Trophoblast cell (in vitro differentiated cells and primary cell): ENCODE results near the gene SRXN1.
"Not testable (repeated sequence)": the region's sequence is repeated elsewhere in the genome, so short reads cannot be mapped to it uniquely, and the experiment has no call there.

ENCODE experiments used
- DNase-seq, 2 donors: peaks; one replicate each; pipeline ENCODE4 v3.0.0-alpha.2; 2016
- H2AFZ ChIP-seq: 2 replicates; pipeline ENCODE4 v1.6.1; 2013; ENCODE audit warnings: low read length, moderate library complexity, mild to moderate bottlenecking; ENCODE audit not compliant: insufficient read depth, poor library complexity
- H2AK5ac ChIP-seq: 2 replicates; pipeline ENCODE4 v1.6.1; 2013; ENCODE audit warnings: mild to moderate bottlenecking, low read length
- H2BK120ac ChIP-seq: 2 replicates; pipeline ENCODE4 v1.6.1; 2013; ENCODE audit warnings: low read length, mild to moderate bottlenecking, moderate library complexity; ENCODE audit not compliant: insufficient read depth, poor library complexity
- H2BK12ac ChIP-seq: 2 replicates; pipeline ENCODE4 v1.6.1; 2013; ENCODE audit warnings: mild to moderate bottlenecking, low read length, moderate library complexity
- H2BK5ac ChIP-seq: 2 replicates; pipeline ENCODE4 v1.6.1; 2013; ENCODE audit warnings: low read length, low read depth, moderate library complexity, mild to moderate bottlenecking; ENCODE audit not compliant: poor library complexity
- H3K14ac ChIP-seq: 2 replicates; pipeline ENCODE4 v1.6.1; 2013; ENCODE audit warnings: mild to moderate bottlenecking, low read length
- H3K18ac ChIP-seq: 2 replicates; pipeline ENCODE4 v1.6.1; 2013; ENCODE audit warnings: mild to moderate bottlenecking, low read length
- H3K23ac ChIP-seq: 2 replicates; pipeline ENCODE4 v1.6.1; 2013; ENCODE audit warnings: low read length
- H3K27ac ChIP-seq: 2 replicates; pipeline ENCODE4 v1.5.1; 2013; ENCODE audit warnings: low read depth, mild to moderate bottlenecking, inconsistent platforms, low read length, moderate library complexity
- H3K27me3 ChIP-seq: 2 replicates; pipeline ENCODE4 v1.6.1; 2013; ENCODE audit warnings: inconsistent platforms, mild to moderate bottlenecking, low read length, moderate library complexity; ENCODE audit not compliant: insufficient read depth
- H3K36me3 ChIP-seq, 2 experiments: 1 replicate in 1 of 2; 2 replicates in 1 of 2; pipeline ENCODE4 v1.6.1; 2013; ENCODE audit warnings: low read length in 2 of 2, mild to moderate bottlenecking in 2 of 2, moderate library complexity in 1 of 2; ENCODE audit not compliant: insufficient read depth in 2 of 2, control insufficient read depth in 1 of 2
- H3K4ac ChIP-seq: 2 replicates; pipeline ENCODE4 v1.6.1; 2013; ENCODE audit warnings: low read depth, mild to moderate bottlenecking, low read length, moderate library complexity
- H3K4me1 ChIP-seq, 2 experiments: 1 replicate in 1 of 2; 2 replicates in 1 of 2; pipeline ENCODE4 v1.6.1; 2013; ENCODE audit warnings: low read length in 2 of 2, mild to moderate bottlenecking in 2 of 2, moderate library complexity in 1 of 2; ENCODE audit not compliant: insufficient read depth in 2 of 2, control insufficient read depth in 1 of 2
- H3K4me2 ChIP-seq: 2 replicates; pipeline ENCODE4 v1.6.1; 2013; ENCODE audit warnings: inconsistent platforms, mild to moderate bottlenecking, low read length, moderate library complexity
- H3K4me3 ChIP-seq: 2 replicates; pipeline ENCODE4 v1.5.1; 2013; ENCODE audit warnings: mild to moderate bottlenecking, low read depth, low read length, inconsistent platforms
- H3K79me1 ChIP-seq: one replicate; pipeline ENCODE4 v1.6.1; 2013; ENCODE audit warnings: low read length
- H3K79me2 ChIP-seq: 2 replicates; pipeline ENCODE4 v1.6.1; 2013; ENCODE audit warnings: low read length, mild to moderate bottlenecking; ENCODE audit not compliant: control insufficient read depth, insufficient read depth, poor library complexity
- H3K9ac ChIP-seq: 2 replicates; pipeline ENCODE4 v1.6.1; 2013; ENCODE audit warnings: mild to moderate bottlenecking, low read length
- H3K9me3 ChIP-seq: 2 replicates; pipeline ENCODE4 v1.6.1; 2013; ENCODE audit warnings: low read depth, mild to moderate bottlenecking, control low read depth, inconsistent platforms, low read length; ENCODE audit not compliant: insufficient read depth
- H4K12ac ChIP-seq: 2 replicates; pipeline ENCODE4 v1.6.1; 2013; ENCODE audit warnings: low read depth, mild to moderate bottlenecking, low read length, moderate library complexity
- H4K8ac ChIP-seq: 2 replicates; pipeline ENCODE4 v1.6.1; 2013; ENCODE audit warnings: low read depth, mild to moderate bottlenecking, low read length, moderate library complexity
- H4K91ac ChIP-seq: one replicate; pipeline ENCODE4 v1.6.1; 2013; ENCODE audit warnings: low read depth, mild to moderate bottlenecking, low read length, moderate library complexity
- WGBS: extraction: QIAGEN DNeasy Blood & Tissue Kit; methylation state at CpG from one replicate; pipeline ENCODE4 v1.1.7; 2013; ENCODE audit warnings: missing lambda C conversion rate; ENCODE audit not compliant: insufficient read length, insufficient coverage; ENCODE audit errors: extremely low coverage; 5-methylcytosine and 5-hydroxymethylcytosine counted together

Gene SRXN1

DNA sequence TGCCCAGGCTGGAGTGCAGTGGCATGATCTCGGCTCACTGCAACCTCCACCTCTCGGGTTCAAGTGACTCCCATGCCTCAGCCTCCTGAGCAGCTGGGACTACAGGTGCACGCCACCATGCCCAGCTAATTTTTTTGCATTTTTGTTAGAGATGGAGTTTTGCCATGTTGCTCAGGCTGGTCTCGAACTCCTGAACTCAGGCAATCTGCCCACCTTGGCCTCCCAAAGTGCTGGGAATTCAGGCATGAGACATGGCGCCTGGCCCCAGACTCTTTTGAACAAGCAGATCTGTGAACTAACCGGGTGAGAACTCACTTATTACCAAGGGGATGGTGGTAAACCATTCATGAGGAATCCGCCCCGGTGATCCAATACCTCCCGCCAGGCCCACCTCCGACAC lies 40.8 kb upstream of the SRXN1 start:
- H3K36me3 ChIP-seq, H2BK120ac ChIP-seq, H3K79me2 ChIP-seq, H3K4me1 ChIP-seq, H2BK12ac ChIP-seq, H3K9ac ChIP-seq, H2AK5ac ChIP-seq, H4K12ac ChIP-seq, H3K14ac ChIP-seq, H3K23ac ChIP-seq, H3K27ac ChIP-seq, H4K91ac ChIP-seq, H4K8ac ChIP-seq, H3K4me2 ChIP-seq, H3K79me1 ChIP-seq, DNase-seq, H3K9me3 ChIP-seq, H3K27me3 ChIP-seq, H2AFZ ChIP-seq, H3K4me3 ChIP-seq, H2BK5ac ChIP-seq, H3K18ac ChIP-seq, H3K4ac ChIP-seq: not testable (repeated sequence)
- WGBS, result no CpG with 5 or more reads among the region's 10 CpGs

DNA sequence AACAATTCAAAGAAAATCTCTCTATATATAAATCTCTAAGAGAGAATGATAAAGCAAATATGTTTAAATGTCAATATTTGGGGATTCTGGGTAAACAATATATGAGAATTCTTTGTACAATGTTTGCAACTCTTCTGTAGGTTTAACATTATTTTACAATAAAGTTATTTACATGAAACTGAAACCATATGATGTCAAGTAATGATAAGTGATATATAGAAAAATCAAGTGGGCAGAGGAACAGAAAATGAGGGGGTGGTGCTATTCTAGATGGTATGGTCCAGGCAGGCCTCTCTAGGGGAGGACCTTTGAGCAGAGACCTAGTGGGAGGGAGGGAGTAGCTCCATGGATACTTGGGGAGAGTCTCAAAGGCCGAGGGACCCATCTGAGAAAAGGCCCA lies 39.0 kb upstream of the SRXN1 start:
- Histone ChIP-seq H2BK120ac (no peak overlapping the region), H3K9me3 (no peaks in the 10 kb centered on the region), H2BK5ac (no peak overlapping the region), H3K4me3 (no peak overlapping the region), H2BK12ac (no peak overlapping the region), H3K27me3 (no peaks in the 10 kb centered on the region), H3K27ac (no peak overlapping the region), H3K4me1 (no peaks in the 10 kb centered on the region), H3K36me3 (no peaks in the 10 kb centered on the region), H2AK5ac (no peak overlapping the region), H2AFZ (no peak overlapping the region), H3K9ac (no peak overlapping the region), H3K23ac (no peak overlapping the region), H3K4ac (no peak overlapping the region), H3K14ac (no peak overlapping the region), H3K79me1 (no peaks in the 10 kb centered on the region), H4K12ac (no peak overlapping the region), H3K4me2 (no peak overlapping the region), H3K18ac (no peak overlapping the region), H3K79me2 (no peaks in the 10 kb centered on the region), H4K91ac (no peak overlapping the region), H4K8ac (no peak overlapping the region)
- no peak for DNase-seq
- WGBS, result no CpG with 5 or more reads among the region's 1 CpG

DNA sequence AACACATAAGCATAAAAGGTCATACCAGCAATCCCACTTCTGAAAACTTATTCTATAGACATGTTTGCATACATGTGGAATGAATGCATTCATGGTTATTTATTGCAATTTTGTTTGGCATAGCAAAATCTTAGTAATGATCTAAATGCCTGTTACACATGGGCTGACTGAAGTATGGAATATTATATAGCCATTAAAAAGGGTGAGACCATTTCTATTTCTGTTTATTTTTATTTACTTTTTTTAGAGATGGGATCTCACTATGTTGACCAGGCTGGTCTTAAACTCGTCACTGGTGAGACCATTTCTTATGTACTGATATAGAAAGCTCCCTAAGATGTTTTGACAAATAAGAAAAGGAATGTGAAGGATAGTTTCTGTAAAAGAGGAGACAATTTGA lies 36.9 kb upstream of the SRXN1 start:
- Histone ChIP-seq H3K4ac (no peak overlapping the region), H2BK12ac (no peak overlapping the region), H3K23ac (no peak overlapping the region), H4K12ac (no peak overlapping the region), H2BK5ac (no peak overlapping the region), H3K79me2 (no peaks in the 10 kb centered on the region), H3K4me2 (no peak overlapping the region), H2AFZ (no peak overlapping the region), H3K36me3 (no peaks in the 10 kb centered on the region), H4K8ac (no peak overlapping the region), H4K91ac (no peak overlapping the region), H3K79me1 (no peaks in the 10 kb centered on the region), H2AK5ac (no peak overlapping the region), H3K4me1 (no peaks in the 10 kb centered on the region), H3K18ac (no peak overlapping the region), H3K4me3 (no peak overlapping the region), H2BK120ac (no peak overlapping the region), H3K14ac (no peak overlapping the region), H3K27me3 (no peaks in the 10 kb centered on the region), H3K9me3 (no peaks in the 10 kb centered on the region), H3K27ac (no peak overlapping the region), H3K9ac (no peak overlapping the region)
- no CpG with 5 or more reads among the region's 1 CpG for WGBS
- DNase-seq, result no peak

DNA sequence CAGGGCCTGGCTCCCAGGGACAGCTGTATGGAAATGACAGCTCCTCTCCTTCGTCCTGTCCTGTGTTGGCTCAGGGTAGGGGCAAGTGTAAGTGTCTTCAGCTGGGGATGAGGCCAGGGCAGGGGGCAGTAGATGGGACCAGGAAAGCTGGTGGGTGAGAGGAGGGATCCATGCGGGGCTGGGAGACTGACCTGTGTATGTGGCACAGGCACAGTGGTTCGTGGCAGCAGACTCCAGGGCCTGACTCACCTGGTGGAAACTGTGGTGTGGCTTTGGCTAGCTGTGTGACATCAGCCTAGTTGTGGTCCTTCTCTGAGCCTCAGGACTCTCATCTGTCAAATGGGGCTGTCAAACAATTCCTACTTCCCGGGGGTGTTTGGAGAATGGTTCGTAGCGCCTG lies 36.3 kb upstream of the SRXN1 start:
- H3K4me1 ChIP-seq, result no peaks in the 10 kb centered on the region

More for the DNA sequence above, 36.3 kb upstream of the SRXN1 start:
- Histone ChIP-seq H3K23ac (no peak overlapping the region), H3K36me3 (no peaks in the 10 kb centered on the region), H3K27me3 (no peaks in the 10 kb centered on the region), H2AK5ac (no peak overlapping the region), H3K9ac (no peak overlapping the region), H2BK12ac (no peak overlapping the region), H3K79me1 (no peaks in the 10 kb centered on the region), H3K4ac (no peak overlapping the region), H3K18ac (no peak overlapping the region), H3K14ac (no peak overlapping the region), H2BK120ac (no peak overlapping the region), H3K79me2 (no peaks in the 10 kb centered on the region), H3K9me3 (no peaks in the 10 kb centered on the region), H3K4me3 (no peak overlapping the region), H4K12ac (no peak overlapping the region), H3K4me2 (no peak overlapping the region), H2AFZ (no peak overlapping the region), H4K91ac (no peak overlapping the region), H4K8ac (no peak overlapping the region), H3K27ac (no peak overlapping the region), H2BK5ac (no peak overlapping the region)
- no peak for DNase-seq
- WGBS, result no CpG with 5 or more reads among the region's 6 CpGs
